ENCODE measurements around the gene RNU1-3. TPM values are rescaled to one million over a fixed set of nuclear protein-coding genes. Genes with fewer than 3 reads are reported as not detected.
"Not testable (repeated sequence)": the region's sequence is repeated elsewhere in the genome, so short reads cannot be mapped to it uniquely, and the experiment has no call there.

The RNU1-3 gene
- total RNA-seq, 1 experiment from 2014 or later: 1,290 TPM

DNA sequence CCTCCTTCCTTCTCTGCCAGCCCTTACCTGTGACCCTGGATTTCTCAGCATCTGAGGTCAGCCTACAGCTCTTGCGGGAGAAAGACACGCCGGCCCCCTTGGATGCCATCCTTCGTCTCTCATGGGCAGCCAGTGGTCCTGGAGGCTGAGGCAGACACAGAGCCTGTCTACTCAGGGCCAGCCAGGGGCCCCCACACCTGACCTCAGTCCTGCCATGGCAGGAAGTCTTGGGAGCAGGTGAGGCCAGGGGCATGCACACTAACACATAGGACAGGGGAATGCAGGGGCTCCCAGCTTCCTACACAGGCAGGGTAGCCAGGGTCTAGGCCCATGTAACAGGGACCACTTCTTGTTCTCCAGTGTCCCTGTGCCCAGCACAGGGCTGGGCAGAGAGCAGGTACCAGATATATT, 23.7 kb downstream of the RNU1-3 start:
- H3K27ac ChIP-seq (ENCODE audit: low read length); CTCF ChIA-PET; POLR2A ChIA-PET; H3K36me3 ChIP-seq (ENCODE audit: control insufficient read depth, insufficient read depth, low read length); ATAC-seq; H3K9me3 ChIP-seq (ENCODE audit: control insufficient read depth, insufficient read depth, low read depth, low read length); in situ Hi-C loops (cut with HindIII; ENCODE audit: low pct_unique_long_range_greater_than_20kb, low sequenced_read_pairs); intact Hi-C loops (cut with micrococcal nuclease; ENCODE audit: unreplicated experiment); DNase-seq (ENCODE audit: low read depth, low spot score); H3K27me3 ChIP-seq (ENCODE audit: control insufficient read depth, insufficient read depth, low read length); BruUV-seq (replicated peaks): not testable (repeated sequence)
- H3K4me3 ChIP-seq (ENCODE audit: low read depth in 2 of 2, low read length in 2 of 2): peak overlapping the region in 1 of 2 experiments; percentile 84; a peak in 2 of 4 replicates
- peaks cover 19% of the 10 kb centered on the region for H3K4me1 ChIP-seq (ENCODE audit: control insufficient read depth, insufficient read depth, low read length)

DNA sequence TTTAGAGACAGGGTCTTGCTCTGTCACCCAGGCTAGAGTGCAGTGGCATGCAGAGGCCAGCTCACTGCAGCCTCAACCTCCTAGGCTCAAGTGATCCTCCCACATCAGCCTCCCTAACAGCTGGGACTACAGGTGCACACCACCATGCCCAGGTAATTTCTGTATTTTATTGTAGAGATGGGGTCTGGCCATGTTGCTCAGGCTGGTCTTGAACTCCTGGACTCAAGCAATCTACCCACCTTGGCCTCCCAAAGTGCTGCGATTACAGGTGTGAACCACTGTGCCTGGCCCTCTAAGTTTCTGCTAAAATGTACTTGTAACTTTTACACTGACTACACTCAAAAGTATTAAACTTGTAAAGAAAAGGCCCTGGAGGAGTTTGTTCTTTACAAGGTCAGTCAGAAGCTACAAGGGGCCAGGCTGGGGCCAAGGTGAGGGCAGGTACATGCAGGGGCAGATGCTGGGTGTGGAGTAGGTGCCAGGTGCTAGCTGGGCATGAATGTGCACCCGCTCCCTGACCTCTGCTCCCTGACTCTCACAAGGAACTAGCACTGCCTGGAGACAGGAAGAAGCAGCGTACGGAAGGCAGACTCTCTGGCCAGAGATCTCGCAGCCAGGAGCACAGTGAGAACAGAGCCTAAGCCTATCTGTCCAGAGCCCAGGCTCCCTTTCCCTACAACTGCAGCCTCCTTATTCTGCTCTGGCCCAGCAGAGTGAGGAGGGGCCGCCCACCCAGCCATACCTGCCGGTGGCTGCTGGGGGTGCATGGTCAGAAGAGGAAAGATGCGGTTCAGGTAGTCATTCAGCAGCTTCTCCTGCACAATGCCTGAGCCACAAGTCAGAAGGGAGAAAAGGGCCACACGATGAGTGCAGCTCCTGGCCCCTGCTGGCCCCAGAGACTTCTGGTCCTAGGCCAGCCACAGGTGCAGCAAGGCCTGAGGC, 24.5 kb downstream of the RNU1-3 start:
- ATAC-seq; DNase-seq (ENCODE audit: low read depth, low spot score); H3K36me3 ChIP-seq (ENCODE audit: control insufficient read depth, insufficient read depth, low read length); H3K9me3 ChIP-seq (ENCODE audit: control insufficient read depth, insufficient read depth, low read depth, low read length); H3K27me3 ChIP-seq (ENCODE audit: control insufficient read depth, insufficient read depth, low read length); BruUV-seq (replicated peaks); CTCF ChIA-PET; H3K4me3 ChIP-seq (ENCODE audit: low read depth in 2 of 2, low read length in 2 of 2); H3K27ac ChIP-seq (ENCODE audit: low read length); POLR2A ChIA-PET; in situ Hi-C loops (cut with HindIII; ENCODE audit: low pct_unique_long_range_greater_than_20kb, low sequenced_read_pairs); intact Hi-C loops (cut with micrococcal nuclease; ENCODE audit: unreplicated experiment): not testable (repeated sequence)
- peaks cover 19% of the 10 kb centered on the region for H3K4me1 ChIP-seq (ENCODE audit: control insufficient read depth, insufficient read depth, low read length)

- in situ Hi-C loops (cut with HindIII; ENCODE audit: low pct_unique_long_range_greater_than_20kb, low sequenced_read_pairs); DNase-seq (ENCODE audit: low read depth, low spot score); POLR2A ChIA-PET; H3K9me3 ChIP-seq (ENCODE audit: control insufficient read depth, insufficient read depth, low read depth, low read length); H3K27ac ChIP-seq (ENCODE audit: low read length); H3K27me3 ChIP-seq (ENCODE audit: control insufficient read depth, insufficient read depth, low read length); H3K4me3 ChIP-seq (ENCODE audit: low read depth in 2 of 2, low read length in 2 of 2); H3K36me3 ChIP-seq (ENCODE audit: control insufficient read depth, insufficient read depth, low read length); ATAC-seq; intact Hi-C loops (cut with micrococcal nuclease; ENCODE audit: unreplicated experiment): not testable (repeated sequence)
- CTCF ChIA-PET: interaction anchor here (0.7 kb wide), 1 partner anchor 14 kb away, joined by 7 read pairs; no protein-coding TSS in a partner anchor
- TSS peak; percentile 43 for BruUV-seq (replicated peaks)
- H3K4me1 ChIP-seq (ENCODE audit: control insufficient read depth, insufficient read depth, low read length): peaks cover 19% of the 10 kb centered on the region
Measured at GRCh38 chr1:16641159-16641975, 25.4 kb downstream of the RNU1-3 start.

GRCh38 chr1:16639091-16640031, 27.4 kb downstream of the RNU1-3 start:
- H3K4me1 ChIP-seq (ENCODE audit: control insufficient read depth, insufficient read depth, low read length): peaks cover 13% of the 10 kb centered on the region
- in situ Hi-C loops (cut with HindIII; ENCODE audit: low pct_unique_long_range_greater_than_20kb, low sequenced_read_pairs); CTCF ChIA-PET; DNase-seq (ENCODE audit: low read depth, low spot score); H3K4me3 ChIP-seq (ENCODE audit: low read depth in 2 of 2, low read length in 2 of 2); H3K27ac ChIP-seq (ENCODE audit: low read length); H3K9me3 ChIP-seq (ENCODE audit: control insufficient read depth, insufficient read depth, low read depth, low read length); intact Hi-C loops (cut with micrococcal nuclease; ENCODE audit: unreplicated experiment); ATAC-seq; H3K27me3 ChIP-seq (ENCODE audit: control insufficient read depth, insufficient read depth, low read length); POLR2A ChIA-PET; H3K36me3 ChIP-seq (ENCODE audit: control insufficient read depth, insufficient read depth, low read length); BruUV-seq (replicated peaks): not testable (repeated sequence)

DNA sequence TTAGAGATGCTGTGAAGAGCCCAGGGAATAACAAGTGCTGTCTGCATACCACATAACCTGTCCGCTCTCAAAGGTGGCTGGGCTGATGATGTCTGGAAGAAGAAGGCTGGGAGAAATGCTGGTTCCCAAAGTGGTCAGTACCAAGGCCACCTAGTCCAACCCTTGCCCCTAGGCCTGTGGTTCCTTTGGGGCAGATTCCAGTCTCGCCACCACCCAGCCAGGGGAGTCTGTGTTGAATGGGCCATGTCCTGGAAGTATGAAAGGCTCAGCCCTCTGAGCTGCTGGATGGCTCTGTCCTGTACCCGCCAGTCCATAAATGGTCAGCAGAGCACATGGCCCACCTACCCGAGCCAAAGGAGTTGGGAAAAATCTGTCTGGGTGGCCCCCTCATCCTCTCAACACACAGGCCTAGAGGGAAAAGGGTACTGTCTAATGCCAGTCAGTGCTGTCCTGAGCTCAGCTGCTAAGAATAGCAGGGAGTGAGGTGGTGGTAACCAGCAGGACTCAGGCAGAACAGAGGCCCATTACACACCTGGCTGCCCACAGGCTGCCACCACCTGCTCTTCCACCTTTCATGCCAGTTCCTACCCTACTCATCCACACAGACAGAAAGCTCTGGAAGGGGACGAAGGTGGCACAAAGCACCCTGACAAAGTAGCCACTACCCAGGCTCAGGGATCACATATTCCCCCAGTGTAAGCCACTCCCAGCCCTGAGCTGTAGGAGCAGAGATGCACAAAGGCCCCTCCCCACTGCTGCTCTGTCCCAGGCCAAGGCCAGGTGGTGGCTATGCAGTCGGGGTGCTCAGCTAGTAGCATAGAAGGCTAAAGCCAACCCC, 28.6 kb downstream of the RNU1-3 start:
- POLR2A ChIA-PET; H3K36me3 ChIP-seq (ENCODE audit: control insufficient read depth, insufficient read depth, low read length); H3K9me3 ChIP-seq (ENCODE audit: control insufficient read depth, insufficient read depth, low read depth, low read length); DNase-seq (ENCODE audit: low read depth, low spot score); H3K4me1 ChIP-seq (ENCODE audit: control insufficient read depth, insufficient read depth, low read length); H3K27me3 ChIP-seq (ENCODE audit: control insufficient read depth, insufficient read depth, low read length); H3K4me3 ChIP-seq (ENCODE audit: low read depth in 2 of 2, low read length in 2 of 2); BruUV-seq (replicated peaks); in situ Hi-C loops (cut with HindIII; ENCODE audit: low pct_unique_long_range_greater_than_20kb, low sequenced_read_pairs); intact Hi-C loops (cut with micrococcal nuclease; ENCODE audit: unreplicated experiment); ATAC-seq; H3K27ac ChIP-seq (ENCODE audit: low read length): not testable (repeated sequence)
- CTCF ChIA-PET: interaction anchor here (0.5 kb wide), 1 partner anchor 13 kb away, joined by 5 read pairs; no protein-coding TSS in a partner anchor

DNA sequence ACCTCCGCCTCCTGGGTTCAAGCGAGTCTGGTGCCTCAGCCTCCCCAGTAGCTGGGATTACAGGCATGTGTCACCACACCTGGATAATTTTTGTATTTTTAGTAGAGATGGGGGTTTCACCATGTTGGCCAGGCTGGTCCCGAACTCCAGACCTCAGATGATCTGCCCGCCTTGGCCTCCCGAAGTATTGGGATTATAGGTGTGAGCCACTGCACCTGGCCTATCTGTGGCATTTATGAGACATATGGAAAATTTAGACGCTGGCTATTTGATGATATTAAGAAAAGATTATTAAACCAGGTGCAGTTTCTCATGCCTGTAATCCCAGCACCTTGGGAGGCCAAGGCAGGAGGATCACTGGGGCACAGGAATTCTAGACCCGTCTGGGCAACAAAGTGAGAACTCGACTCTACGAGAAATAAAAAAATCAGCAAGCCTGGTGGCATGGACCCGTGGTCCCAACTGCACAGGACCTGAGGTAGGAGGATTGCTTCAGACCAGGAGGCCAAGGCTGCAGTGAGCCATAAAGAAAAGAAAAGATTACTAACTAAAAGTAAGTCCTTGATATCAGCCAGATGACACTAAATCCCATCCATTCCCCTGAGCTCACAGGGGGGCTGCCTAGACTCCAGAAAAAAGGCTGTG, 30.1 kb downstream of the RNU1-3 start:
- H3K4me3 ChIP-seq (ENCODE audit: low read depth in 2 of 2, low read length in 2 of 2); BruUV-seq (replicated peaks); intact Hi-C loops (cut with micrococcal nuclease; ENCODE audit: unreplicated experiment); H3K27ac ChIP-seq (ENCODE audit: low read length); DNase-seq (ENCODE audit: low read depth, low spot score); H3K9me3 ChIP-seq (ENCODE audit: control insufficient read depth, insufficient read depth, low read depth, low read length); H3K4me1 ChIP-seq (ENCODE audit: control insufficient read depth, insufficient read depth, low read length); H3K27me3 ChIP-seq (ENCODE audit: control insufficient read depth, insufficient read depth, low read length); POLR2A ChIA-PET; ATAC-seq; in situ Hi-C loops (cut with HindIII; ENCODE audit: low pct_unique_long_range_greater_than_20kb, low sequenced_read_pairs); H3K36me3 ChIP-seq (ENCODE audit: control insufficient read depth, insufficient read depth, low read length): not testable (repeated sequence)
- CTCF ChIA-PET: interaction anchor here (1.0 kb wide), 1 partner anchor 12 kb away, joined by 3 read pairs; no protein-coding TSS in a partner anchor
